ENCODE data around the gene DNAJC1. TPM values are rescaled to one million over a fixed set of nuclear protein-coding genes. Genes with fewer than 3 reads are reported as not detected.

The DNAJC1 gene
- total RNA-seq, 1 donor from 2014 or later, result 40.0 TPM

DNA sequence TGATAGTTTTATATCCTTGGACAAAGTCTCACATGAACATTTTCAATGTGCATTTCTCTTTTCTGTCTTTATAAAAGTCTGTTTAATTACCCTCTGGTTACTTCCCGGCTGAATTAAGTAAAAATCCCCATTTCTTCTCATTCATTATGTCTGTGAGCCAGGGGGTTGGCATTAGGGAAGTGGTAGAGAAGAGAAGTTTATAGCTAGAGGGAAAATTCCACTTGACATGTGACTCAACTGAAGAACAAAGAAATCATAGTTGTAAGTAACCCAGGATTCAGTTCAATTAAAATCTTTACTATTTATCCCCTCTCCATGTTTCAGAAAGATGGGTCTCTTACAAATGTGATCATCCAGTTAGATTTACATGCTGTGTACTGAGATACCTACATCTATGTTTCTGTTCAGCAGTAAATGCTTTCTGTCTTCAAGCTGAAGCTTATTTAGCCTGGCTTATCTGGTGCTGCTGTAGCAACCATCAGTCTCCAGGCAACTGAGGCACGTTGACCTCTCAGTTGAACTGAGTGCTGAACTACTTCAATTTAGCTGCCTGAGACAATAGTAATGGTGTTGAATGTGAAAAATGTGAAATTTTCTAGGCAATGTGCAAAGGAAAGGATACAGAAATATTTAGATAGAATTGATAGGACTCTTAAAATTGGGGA, 287.9 kb downstream of the DNAJC1 start:
- Histone ChIP-seq H3K4me1 (no peaks in the 10 kb centered on the region), H3K36me3 (peaks cover 0 to 12% of the 10 kb centered on the region in 2 donors), H3K9me3 (no peaks in the 10 kb centered on the region), H3K27me3 (no peaks in the 10 kb centered on the region), H3K27ac (no peak overlapping the region), H3K4me3 (no peak overlapping the region)
- TF ChIP-seq POLR2A (IDR thresholded peaks at IDR 0.05) (no peak), POLR2AphosphoS5 (IDR thresholded peaks at IDR 0.05; ENCODE audit: insufficient read depth in 1 of 2, low read depth in 1 of 2) (no peak)
- TF ChIP-seq, protein P1, sequence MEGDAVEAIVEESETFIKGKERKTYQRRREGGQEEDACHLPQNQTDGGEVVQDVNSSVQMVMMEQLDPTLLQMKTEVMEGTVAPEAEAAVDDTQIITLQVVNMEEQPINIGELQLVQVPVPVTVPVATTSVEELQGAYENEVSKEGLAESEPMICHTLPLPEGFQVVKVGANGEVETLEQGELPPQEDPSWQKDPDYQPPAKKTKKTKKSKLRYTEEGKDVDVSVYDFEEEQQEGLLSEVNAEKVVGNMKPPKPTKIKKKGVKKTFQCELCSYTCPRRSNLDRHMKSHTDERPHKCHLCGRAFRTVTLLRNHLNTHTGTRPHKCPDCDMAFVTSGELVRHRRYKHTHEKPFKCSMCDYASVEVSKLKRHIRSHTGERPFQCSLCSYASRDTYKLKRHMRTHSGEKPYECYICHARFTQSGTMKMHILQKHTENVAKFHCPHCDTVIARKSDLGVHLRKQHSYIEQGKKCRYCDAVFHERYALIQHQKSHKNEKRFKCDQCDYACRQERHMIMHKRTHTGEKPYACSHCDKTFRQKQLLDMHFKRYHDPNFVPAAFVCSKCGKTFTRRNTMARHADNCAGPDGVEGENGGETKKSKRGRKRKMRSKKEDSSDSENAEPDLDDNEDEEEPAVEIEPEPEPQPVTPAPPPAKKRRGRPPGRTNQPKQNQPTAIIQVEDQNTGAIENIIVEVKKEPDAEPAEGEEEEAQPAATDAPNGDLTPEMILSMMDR (IDR thresholded peaks at IDR 0.05), result no peak
- intact Hi-C loops (cut with DNase I), result no loop called here
- DNase-seq (ENCODE audit: extremely low spot score in 2 of 2), result no peak

DNA sequence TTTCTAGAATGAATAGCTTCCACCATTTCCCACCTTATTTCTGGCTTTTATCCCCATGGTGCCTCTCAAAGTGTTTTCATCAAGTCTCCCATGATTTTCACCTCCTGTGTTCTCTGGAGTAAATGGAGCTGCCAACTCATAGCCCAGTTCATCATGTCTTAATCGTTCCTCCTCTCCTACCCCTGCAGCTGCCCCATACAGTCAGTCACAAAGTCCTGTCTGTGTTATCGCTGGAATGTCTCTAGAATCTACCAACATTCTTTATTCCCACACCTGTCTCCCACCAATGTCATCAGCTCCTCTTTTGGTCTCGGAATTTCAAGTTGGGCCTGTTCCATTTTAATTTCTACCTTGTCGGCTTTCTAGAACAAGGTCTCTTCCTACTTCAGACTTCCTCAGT, 290.6 kb downstream of the DNAJC1 start:
- intact Hi-C loops (cut with DNase I), result no loop called here
- Histone ChIP-seq H3K36me3 (peaks cover 0 to 12% of the 10 kb centered on the region in 2 donors), H3K4me3 (no peak overlapping the region), H3K27ac (no peak overlapping the region), H3K27me3 (no peaks in the 10 kb centered on the region), H3K4me1 (no peaks in the 10 kb centered on the region), H3K9me3 (no peaks in the 10 kb centered on the region)
- no peak for DNase-seq (ENCODE audit: extremely low spot score in 2 of 2)
- TF ChIP-seq POLR2AphosphoS5 (IDR thresholded peaks at IDR 0.05; ENCODE audit: insufficient read depth in 1 of 2, low read depth in 1 of 2), result no peak
- TF ChIP-seq, protein P1 (IDR thresholded peaks at IDR 0.05), result no peak
- no peak for TF ChIP-seq POLR2A (IDR thresholded peaks at IDR 0.05)

- Histone ChIP-seq H3K36me3 (no peaks in the 10 kb centered on the region), H3K4me1 (peaks cover 9% of the 10 kb centered on the region), H3K4me3 (no peak overlapping the region), H3K9me3 (no peaks in the 10 kb centered on the region), H3K27ac (no peak overlapping the region), H3K27me3 (no peaks in the 10 kb centered on the region)
- no peak for TF ChIP-seq POLR2A (IDR thresholded peaks at IDR 0.05)
- TF ChIP-seq, protein P1 (IDR thresholded peaks at IDR 0.05), result no peak
- TF ChIP-seq POLR2AphosphoS5 (IDR thresholded peaks at IDR 0.05; ENCODE audit: insufficient read depth in 1 of 2, low read depth in 1 of 2), result no peak
- DNase-seq (ENCODE audit: extremely low spot score in 2 of 2), result no peak
- intact Hi-C loops (cut with DNase I), result no loop called here
These were observed 296.0 kb downstream of the DNAJC1 start for GRCh38 chr10:21707498-21707897.

Small RNA genes within 50 kb of the gene (small RNA-seq; reads per million reads assigned to genes)
- not detected for gene RN7SKP219
- not detected for gene RN7SKP37

Other genes starting within 250 kb of the DNAJC1 start
- gene EBLN1, start 214.3 kb upstream of the DNAJC1 start, total RNA-seq, result not detected

Measured in vagina (tissue), 2 donors.